Stomach (tissue), 4 donors: ENCODE data around the gene ARL3.

Experiments used
- EP300 ChIP-seq: sonication (generic); formaldehyde crosslinking; IDR thresholded peaks from one replicate; pipeline ENCODE4 v1.6.1; 2017; ENCODE audit warnings: antibody characterized with exemption
- POLR2A ChIP-seq, 4 donors: fragments of 450-650 bp; IDR thresholded peaks; one replicate each; pipeline ENCODE4 v1.6.1; 2016; ENCODE audit warnings: antibody characterized with exemption in 4 of 4, control low read depth in 2 of 4, mild to moderate bottlenecking in 1 of 4, moderate library complexity in 1 of 4

DNA sequence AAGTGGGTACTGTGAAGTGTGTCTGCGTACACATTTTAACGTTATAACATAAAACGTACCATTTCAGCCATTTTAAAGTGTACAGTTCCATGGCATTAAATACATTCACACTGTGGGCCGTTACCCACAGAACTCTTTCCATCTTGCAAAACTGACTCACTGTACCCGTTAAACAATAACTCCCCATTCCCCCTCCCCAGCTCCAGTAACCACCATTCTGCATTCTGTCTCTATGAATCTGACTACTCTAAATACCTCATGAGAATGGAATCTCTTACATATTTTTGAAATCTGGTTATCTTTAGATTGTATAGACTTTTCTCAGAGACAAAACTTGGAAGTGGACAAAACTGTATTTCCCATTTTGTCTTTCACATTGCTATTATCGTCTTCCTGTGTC is 9.3 kb downstream of the ARL3 start:
- no peak for TF ChIP-seq EP300
- no peak for TF ChIP-seq POLR2A (IDR thresholded peaks at IDR 0.05)
